Smooth muscle cell (in vitro differentiated cells): ENCODE measurements around the gene PALM. TPM values are rescaled to one million over a fixed set of nuclear protein-coding genes. Genes with fewer than 3 reads are reported as not detected.
"Not testable (repeated sequence)": the region's sequence is repeated elsewhere in the genome, so short reads cannot be mapped to it uniquely, and the experiment has no call there.

Experiments used
- DNase-seq: peaks from one replicate; lab custom pipeline; 2025; ENCODE audit not compliant: unreplicated experiment; lab: John Stamatoyannopoulos, UW
- H2AFZ ChIP-seq: fragments of 200-600 bp; sonication (generic); 2 replicates; pipeline ENCODE4 v1.6.0; 2016; ENCODE audit warnings: antibody characterized with exemption, low read depth, mild to moderate bottlenecking
- H3F3A ChIP-seq: fragments of 200-600 bp; sonication (generic); 2 replicates; pipeline ENCODE4 v1.6.0; 2017; ENCODE audit warnings: antibody characterized with exemption, low read depth
- H3K27ac ChIP-seq: fragments of 200-600 bp; sonication (generic); 2 replicates; pipeline ENCODE4 v1.5.1; 2016; ENCODE audit warnings: low read depth, mild to moderate bottlenecking
- H3K27me3 ChIP-seq: fragments of 200-600 bp; sonication (generic); 2 replicates; pipeline ENCODE4 v1.6.1; 2016; ENCODE audit warnings: low read depth, mild to moderate bottlenecking
- H3K36me3 ChIP-seq: fragments of 200-600 bp; sonication (generic); 2 replicates; pipeline ENCODE4 v1.5.1; 2016; ENCODE audit warnings: low read depth
- H3K4me1 ChIP-seq: fragments of 200-600 bp; sonication (generic); 2 replicates; pipeline ENCODE4 v1.5.1; 2016; ENCODE audit warnings: low read depth
- H3K4me2 ChIP-seq: fragments of 200-600 bp; sonication (generic); 2 replicates; pipeline ENCODE4 v1.6.0; 2016; ENCODE audit warnings: mild to moderate bottlenecking
- H3K4me3 ChIP-seq: fragments of 200-600 bp; sonication (generic); 2 replicates; pipeline ENCODE4 v1.5.1; 2016; ENCODE audit warnings: mild to moderate bottlenecking
- H3K79me2 ChIP-seq: fragments of 200-600 bp; sonication (generic); 2 replicates; pipeline ENCODE4 v1.6.0; 2016; ENCODE audit warnings: low read depth, mild to moderate bottlenecking
- H3K9ac ChIP-seq: fragments of 200-600 bp; sonication (generic); 2 replicates; pipeline ENCODE4 v1.6.0; 2016; ENCODE audit warnings: low read depth
- H3K9me3 ChIP-seq: fragments of 200-600 bp; sonication (generic); replicated peaks from 2 replicates; pipeline ENCODE4 v1.5.1; 2016; ENCODE audit warnings: low read depth
- H4K20me1 ChIP-seq: fragments of 200-600 bp; sonication (generic); 2 replicates; pipeline ENCODE4 v1.6.0; 2016; ENCODE audit warnings: low read depth
- CTCF ChIP-seq: fragments of 200-600 bp; sonication (generic); IDR thresholded peaks from 2 replicates; pipeline ENCODE4 v1.5.1; 2017; ENCODE audit warnings: borderline replicate concordance, mild to moderate bottlenecking, antibody characterized with exemption; ENCODE audit not compliant: insufficient read depth, poor library complexity, severe bottlenecking
- WGBS: methylation state at CpG from one replicate; pipeline ENCODE4 v1.1.7; 2016; ENCODE audit warnings: low lambda C conversion rate; 5-methylcytosine and 5-hydroxymethylcytosine counted together
- polyA plus RNA-seq: library from polyadenylated mRNA; unstranded; fragments of >200 nt; fragmentation: Nextera tagmentation; extraction: Ambion mirVana; gene quantifications from 2 replicates; pipeline ENCODE4 v1.2.1, GENCODE V29; 2016
- total RNA-seq: library from RNA; depleted of rRNA; stranded (reverse); fragments of >200 nt; gene quantifications from 2 replicates; pipeline ENCODE4 v1.2.3, GENCODE V29; 2014

PALM gene
- total and polyA plus RNA-seq, 2 experiments from 2014 or later, result 11.1 to 16.6 TPM

GRCh38 chr19:726993-727956 is 18.5 kb downstream of the PALM start:
- Histone ChIP-seq H3K9ac (no peak overlapping the region), H2AFZ (no peak overlapping the region)

GRCh38 chr19:728011-728410 is 19.3 kb downstream of the PALM start:
- Histone ChIP-seq H2AFZ (no peak overlapping the region), H3K27ac (no peak overlapping the region), H3K9ac (no peak overlapping the region), H3K4me2 (no peak overlapping the region), H3K36me3 (no peaks in the 10 kb centered on the region), H3K9me3 (no peaks in the 10 kb centered on the region), H4K20me1 (peaks cover 7% of the 10 kb centered on the region), H3F3A (no peaks in the 10 kb centered on the region), H3K4me1 (no peaks in the 10 kb centered on the region), H3K27me3 (no peaks in the 10 kb centered on the region), H3K4me3 (no peak overlapping the region), H3K79me2 (no peaks in the 10 kb centered on the region)
- TF ChIP-seq CTCF, result no peak
- no peak for DNase-seq
- WGBS, result 85% methylated on average over 17 of the region's 26 CpGs

More at GRCh38 chr19:726993-727956, 18.5 kb downstream of the PALM start:
- Histone ChIP-seq H3K27me3 (no peaks in the 10 kb centered on the region), H3K27ac (no peak overlapping the region), H4K20me1 (peaks cover 14% of the 10 kb centered on the region), H3F3A (no peaks in the 10 kb centered on the region), H3K9me3 (no peaks in the 10 kb centered on the region), H3K4me3 (no peak overlapping the region), H3K4me1 (no peaks in the 10 kb centered on the region), H3K79me2 (no peaks in the 10 kb centered on the region), H3K4me2 (no peak overlapping the region), H3K36me3 (no peaks in the 10 kb centered on the region)
- no peak for TF ChIP-seq CTCF
- DNase-seq, result no peak
- 85% methylated on average over 21 of the region's 43 CpGs for WGBS

GRCh38 chr19:729564-729963 is 20.8 kb downstream of the PALM start:
- not testable (repeated sequence) for H4K20me1 ChIP-seq, H3K27me3 ChIP-seq, H3K9me3 ChIP-seq, H2AFZ ChIP-seq, H3F3A ChIP-seq, H3K79me2 ChIP-seq, H3K4me1 ChIP-seq, H3K9ac ChIP-seq, DNase-seq, H3K27ac ChIP-seq, H3K4me2 ChIP-seq, H3K4me3 ChIP-seq, H3K36me3 ChIP-seq
- 91% methylated on average over 15 of the region's 15 CpGs for WGBS

GRCh38 chr19:729965-730668 is 21.4 kb downstream of the PALM start:
- Histone ChIP-seq H3K9ac (no peak overlapping the region), H3K27ac (no peak overlapping the region), H3K27me3 (no peaks in the 10 kb centered on the region), H3K9me3 (no peaks in the 10 kb centered on the region), H3K36me3 (no peaks in the 10 kb centered on the region), H2AFZ (no peak overlapping the region), H3K4me1 (no peaks in the 10 kb centered on the region), H3F3A (no peaks in the 10 kb centered on the region), H4K20me1 (no peaks in the 10 kb centered on the region), H3K79me2 (no peaks in the 10 kb centered on the region), H3K4me2 (no peak overlapping the region), H3K4me3 (no peak overlapping the region)
- no peak for DNase-seq
- no peak for TF ChIP-seq CTCF
- WGBS, result 79% methylated on average over 14 of the region's 14 CpGs
